HepG2 (cell line): ENCODE data around the gene ARMC3. TPM values are rescaled to one million over a fixed set of nuclear protein-coding genes. Genes with fewer than 3 reads are reported as not detected.

ENCODE experiments used
- ATAC-seq: fragments of 200-7000 bp; cut with Tn5 transposase; 3 replicates; pipeline ENCODE4 v1.9.1; 2020; ENCODE audit warnings: mild to moderate bottlenecking, moderate library complexity
- BruUV-seq: library from RNA; stranded (reverse); fragments of 400-500 nt; replicated peaks from 2 replicates; lab custom pipeline; 2021; lab: Mats Ljungman, UMichigan
- CTCF ChIA-PET: fragments of 300-600 bp; formaldehyde crosslinking; extraction: SDS; loops from one replicate; lab custom pipeline; 2021; ENCODE audit warnings: low total read pairs, inconsistent platforms, low intra/inter-chr PET ratio; lab: Yijun Ruan, JAX
- POLR2A ChIA-PET: fragments of 350-600 bp; sonication (Branson Sonifier 250); formaldehyde crosslinking; loops from one replicate; lab custom pipeline; 2020; ENCODE audit warnings: antibody characterized with exemption, inconsistent platforms; lab: Yijun Ruan, JAX
- DNase-seq: peaks from one replicate; pipeline ENCODE4 v3.0.0-alpha.2; 2015; ENCODE audit warnings: low spot score
- FAIRE-seq: peaks from 3 replicates; lab custom pipeline; 2011; peaks lifted over from hg19 to GRCh38; lab: Jason Lieb, UNC
- H2AFZ ChIP-seq: one replicate; pipeline ENCODE4 v1.6.1; 2011; ENCODE audit warnings: low read length, inconsistent platforms
- H3K27ac ChIP-seq: fragments of 300-600 bp; 3 replicates; pipeline ENCODE4 v1.8.0; 2011; ENCODE audit warnings: mixed run types, mild to moderate bottlenecking, mixed read lengths, low read length, inconsistent platforms; ENCODE audit not compliant: insufficient read depth; ENCODE audit errors: extremely low read length
- H3K27me3 ChIP-seq, 2 experiments: fragments of 200-600 bp in 1 of 2; 2 replicates in 1 of 2; 3 replicates in 1 of 2; pipeline versions ENCODE4 v1.6.0 to v1.8.0; 2011; ENCODE audit warnings: low read length in 2 of 2, mild to moderate bottlenecking in 2 of 2, moderate library complexity in 2 of 2, inconsistent platforms in 1 of 2; ENCODE audit not compliant: insufficient read depth in 2 of 2, control insufficient read depth in 1 of 2
- H3K36me3 ChIP-seq, 2 experiments: fragments of 200-600 bp in 1 of 2; replicated peaks in 1 of 2; 2 replicates in 1 of 2; 3 replicates in 1 of 2; pipeline versions ENCODE4 v1.5.1 to v1.8.0; 2011; ENCODE audit warnings: low read length in 2 of 2, inconsistent platforms in 1 of 2; ENCODE audit not compliant: insufficient read depth in 2 of 2, control insufficient read depth in 1 of 2
- H3K4me1 ChIP-seq: 2 replicates; pipeline ENCODE4 v1.5.1; 2012; ENCODE audit warnings: low read length, inconsistent platforms; ENCODE audit not compliant: insufficient read depth
- H3K4me2 ChIP-seq: 2 replicates; pipeline ENCODE4 v1.6.0; 2011; ENCODE audit warnings: low read depth, low read length, inconsistent platforms
- H3K4me3 ChIP-seq, 3 experiments: fragments of 200-600 bp in 1 of 3; sonication (generic), shearing (Covaris generic) in 1 of 3; replicated peaks in 1 of 3; 2 replicates each; pipeline ENCODE4 v1.5.1; 2011 to 2016; ENCODE audit warnings: low read length in 3 of 3, inconsistent platforms in 2 of 3, low read depth in 2 of 3, mild to moderate bottlenecking in 2 of 3, control low read depth in 1 of 3, mixed read lengths in 1 of 3; ENCODE audit not compliant: insufficient read depth in 1 of 3
- H3K79me2 ChIP-seq: one replicate; pipeline ENCODE4 v1.6.1; 2011; ENCODE audit warnings: low read length, inconsistent platforms; ENCODE audit not compliant: insufficient read depth
- H3K9ac ChIP-seq: 2 replicates; pipeline ENCODE4 v1.6.0; 2011; ENCODE audit warnings: mild to moderate bottlenecking, low read depth, low read length, inconsistent platforms; ENCODE audit not compliant: insufficient read depth
- H3K9me3 ChIP-seq: 2 replicates; pipeline ENCODE4 v1.5.1; 2012; ENCODE audit warnings: mild to moderate bottlenecking, low read length
- H4K20me1 ChIP-seq: 2 replicates; pipeline ENCODE4 v1.6.0; 2011; ENCODE audit warnings: inconsistent platforms, mild to moderate bottlenecking, low read length, moderate library complexity; ENCODE audit not compliant: insufficient read depth
- ATF7-NPFF ChIP-seq: sonication (generic); formaldehyde crosslinking; IDR thresholded peaks from 2 replicates; pipeline ENCODE4 v1.8.1; 2023; ENCODE audit warnings: mild to moderate bottlenecking, low read depth, missing genetic modification reagents, moderate library complexity
- CAMTA2 ChIP-seq: sonication (generic); formaldehyde crosslinking; IDR thresholded peaks from 2 replicates; pipeline ENCODE4 v1.4.0; 2020; ENCODE audit warnings: mild to moderate bottlenecking, missing genetic modification reagents, borderline replicate concordance
- HES4 ChIP-seq: sonication (generic); formaldehyde crosslinking; IDR thresholded peaks from 2 replicates; pipeline ENCODE4 v1.9.0; 2021; ENCODE audit warnings: mild to moderate bottlenecking, missing genetic modification reagents, borderline replicate concordance
- HMGA1 ChIP-seq: sonication (generic); formaldehyde crosslinking; conservative IDR thresholded peaks from 2 replicates; pipeline ENCODE4 v1.4.0; 2020; ENCODE audit warnings: missing genetic modification reagents
- KLF15 ChIP-seq: sonication (generic); formaldehyde crosslinking; IDR thresholded peaks from 2 replicates; pipeline ENCODE4 v1.8.1; 2023; ENCODE audit warnings: borderline replicate concordance, mild to moderate bottlenecking, inconsistent platforms, missing genetic modification reagents, mixed read lengths
- TSC22D2 ChIP-seq: sonication (generic); formaldehyde crosslinking; IDR thresholded peaks from 2 replicates; pipeline ENCODE4 v1.5.1; 2020; ENCODE audit warnings: missing genetic modification reagents, mild to moderate bottlenecking, borderline replicate concordance
- ZBTB21 ChIP-seq: sonication (generic); formaldehyde crosslinking; IDR thresholded peaks from 2 replicates; pipeline ENCODE4 v1.4.0; 2020; ENCODE audit warnings: missing genetic modification reagents
- ZFP1 ChIP-seq: IDR thresholded peaks from 2 replicates; pipeline ENCODE4 v1.6.1; 2016
- ZKSCAN1 ChIP-seq: fragments of 150-350 bp; IDR thresholded peaks from 2 replicates; pipeline ENCODE4 v1.6.1; 2014; ENCODE audit warnings: low read length
- ZNF138 ChIP-seq: sonication (generic); formaldehyde crosslinking; IDR thresholded peaks from 2 replicates; pipeline ENCODE4 v1.5.0; 2020; ENCODE audit warnings: mild to moderate bottlenecking, low read depth, missing genetic modification reagents
- ZNF20 ChIP-seq: sonication (generic); formaldehyde crosslinking; IDR thresholded peaks from 2 replicates; pipeline ENCODE4 v1.4.0; 2020; ENCODE audit warnings: mild to moderate bottlenecking, moderate library complexity, missing genetic modification reagents
- ZNF510 ChIP-seq: sonication (generic); formaldehyde crosslinking; IDR thresholded peaks from 2 replicates; pipeline ENCODE4 v1.4.0; 2020; ENCODE audit warnings: low read depth, mild to moderate bottlenecking, missing genetic modification reagents
- ZNF616 ChIP-seq: sonication (generic); formaldehyde crosslinking; IDR thresholded peaks from 2 replicates; pipeline ENCODE4 v1.5.0; 2020; ENCODE audit warnings: low read depth, mild to moderate bottlenecking, missing genetic modification reagents
- ZNF7 ChIP-seq: IDR thresholded peaks from 2 replicates; pipeline ENCODE4 v1.6.1; 2016; ENCODE audit warnings: missing biosample characterization, missing genetic modification reagents
- ZNF841 ChIP-seq: sonication (generic); formaldehyde crosslinking; IDR thresholded peaks from 2 replicates; pipeline ENCODE4 v1.8.1; 2023; ENCODE audit warnings: missing genetic modification reagents, borderline replicate concordance
- ZSCAN29 ChIP-seq: sonication (generic); formaldehyde crosslinking; conservative IDR thresholded peaks from 2 replicates; pipeline ENCODE4 v1.4.0; 2020; ENCODE audit warnings: mild to moderate bottlenecking, missing genetic modification reagents
- WGBS: methylation state at CpG from one replicate; pipeline ENCODE4 v1.1.6; 2017; ENCODE audit warnings: low lambda C conversion rate; 5-methylcytosine and 5-hydroxymethylcytosine counted together
- in situ Hi-C: cut with HindIII; loops from 2 replicates; pipeline ENCODE4 v1.10.0; 2017; ENCODE audit warnings: low pct_unique_long_range_greater_than_20kb; ENCODE audit not compliant: extremely low pct_ligation_motif_present
- intact Hi-C: fragments of 100-400 bp; cut with micrococcal nuclease; formaldehyde crosslinking; loops from one replicate; pipeline ENCODE4 v1.10.0; 2022; ENCODE audit not compliant: unreplicated experiment
- polyA plus RNA-seq, 8 experiments: library from polyadenylated mRNA; depleted of rRNA in 3 of 8; stranded (reverse) in 7 of 8; unstranded in 1 of 8; fragments of >200 nt; fragmentation: Illumina TruSeq in 4 of 8; extraction: Trizol in 4 of 8; gene quantifications; 2 replicates each; pipeline versions ENCODE4 v1.2.1 to v1.2.3, GENCODE V29; 2011 to 2016; ENCODE audit warnings: low read depth in 4 of 8, missing spikeins in 1 of 8, mixed read lengths in 1 of 8; ENCODE audit not compliant: insufficient read depth in 1 of 8
- total RNA-seq, 5 experiments: library from RNA; depleted of rRNA; stranded (reverse); fragments of >200 nt; fragmentation: Illumina TruSeq; extraction: Trizol; gene quantifications; 2 replicates each; pipeline ENCODE4 v1.2.3, GENCODE V29; 2016; ENCODE audit warnings: low read depth in 1 of 5

The ARMC3 gene
- total and polyA plus RNA-seq, 2 of the 13 experiments (the other 11 are each of a cell fraction or from before 2014, with no cell fraction given): not detected

DNA sequence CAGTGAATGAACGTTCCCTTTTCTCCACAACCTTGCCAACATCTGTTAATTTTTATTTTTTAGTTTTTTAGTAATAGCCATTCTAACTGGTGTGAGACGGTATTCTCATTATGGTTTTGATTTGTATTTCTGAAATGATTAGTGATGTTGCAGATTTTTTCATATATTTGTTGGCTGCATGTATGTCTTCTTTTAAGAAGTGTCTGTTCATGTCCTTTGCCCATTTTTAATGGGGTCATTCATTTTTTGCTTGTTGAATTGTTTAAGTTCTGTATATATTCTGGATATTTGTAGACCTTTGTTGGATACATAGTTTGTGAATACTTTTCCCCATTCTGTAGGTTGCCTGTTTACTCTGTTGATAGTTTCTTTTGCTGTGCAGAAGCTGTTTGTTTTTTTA lies 93.6 kb downstream of the ARMC3 start (continued):
- TF ChIP-seq ZNF841 (CRISPR knock-in tag) (no peak), ZBTB21 (CRISPR knock-in tag) (no peak), ZSCAN29 (CRISPR knock-in tag) (no peak), ATF7-NPFF (CRISPR knock-in tag) (no peak), HES4 (CRISPR knock-in tag) (no peak), ZFP1 (CRISPR knock-in tag) (no peak), ZNF20 (CRISPR knock-in tag) (no peak)

DNA sequence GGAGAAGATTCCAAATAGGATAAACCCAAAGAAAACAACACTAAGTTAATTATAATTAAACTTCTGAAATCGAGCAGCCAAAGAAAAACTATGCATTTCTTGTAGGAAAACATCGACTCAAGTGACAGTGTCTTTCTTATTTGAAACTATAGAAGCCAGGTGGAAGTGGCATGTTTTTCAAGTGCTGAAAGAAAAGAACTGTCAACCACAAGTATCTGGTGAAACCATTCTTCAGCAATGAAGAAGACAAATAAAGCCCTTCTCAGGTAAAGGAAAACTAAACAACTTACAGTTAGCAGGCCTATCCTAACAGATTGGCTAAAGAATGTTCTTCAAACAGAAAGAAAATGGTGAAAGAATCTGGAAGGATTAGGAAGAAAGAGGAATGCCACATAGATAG lies 96.1 kb downstream of the ARMC3 start:
- no peaks in the 10 kb centered on the region for H3K36me3 ChIP-seq
- FAIRE-seq (no peak), DNase-seq (no peak), ATAC-seq (no peak)
- no peak overlapping the region for H2AFZ ChIP-seq
- TF ChIP-seq HMGA1 (CRISPR knock-in tag) (no peak), KLF15 (CRISPR knock-in tag) (no peak), CAMTA2 (CRISPR knock-in tag) (no peak), ZNF138 (CRISPR knock-in tag) (no peak), ZNF7 (CRISPR knock-in tag) (no peak), ZNF510 (no peak), TSC22D2 (CRISPR knock-in tag) (no peak), ZNF616 (CRISPR knock-in tag) (no peak), ZKSCAN1 (no peak)
- WGBS: 1% methylated on average over 2 of the region's 2 CpGs
- no TSS peak for BruUV-seq
- H3K4me3 ChIP-seq: no peak overlapping the region
- no peak overlapping the region for H3K9ac ChIP-seq
- intact Hi-C loops: no loop called here
- H3K27ac ChIP-seq: no peak overlapping the region
- no peaks in the 10 kb centered on the region for H3K4me1 ChIP-seq
- H3K27me3 ChIP-seq: no peaks in the 10 kb centered on the region
- H3K4me2 ChIP-seq: no peak overlapping the region
- in situ Hi-C loops: no loop called here
- H3K79me2 ChIP-seq: no peaks in the 10 kb centered on the region
- ChIA-PET POLR2A (no interaction called here), CTCF (no interaction called here)
- H4K20me1 ChIP-seq: no peaks in the 10 kb centered on the region
- no peaks in the 10 kb centered on the region for H3K9me3 ChIP-seq
